Bone marrow (tissue), 2 donors: ENCODE measurements around the gene BBX.
"Not testable (repeated sequence)": the region's sequence is repeated elsewhere in the genome, so short reads cannot be mapped to it uniquely, and the experiment has no call there.

Experiments
- DNase-seq, 2 donors: peaks; one replicate each; lab custom pipeline; 2025; lab: John Stamatoyannopoulos, UW

The BBX gene

GRCh38 chr3:107542665-107543064 is 19.9 kb downstream of the BBX start:
- DNase-seq, result no peak

DNA sequence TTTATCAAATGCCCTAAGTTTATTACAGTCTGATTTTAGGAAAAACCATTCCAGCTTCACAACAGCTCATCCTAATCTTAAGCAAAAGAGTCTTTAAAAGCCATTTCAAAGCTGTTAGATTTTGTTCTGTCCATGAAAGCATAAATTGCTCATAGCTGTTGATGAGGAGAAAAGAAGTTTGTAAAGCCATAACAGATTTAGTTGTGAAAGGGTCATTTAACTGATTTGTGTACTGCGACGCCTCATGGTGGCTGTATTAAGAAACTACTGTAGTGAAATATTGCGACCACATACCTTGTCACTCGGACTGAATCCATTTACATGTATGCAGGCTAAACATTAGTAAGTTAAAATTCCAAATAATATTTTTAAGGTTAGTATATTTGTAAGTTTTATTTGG is 20.9 kb downstream of the BBX start:
- no peak for DNase-seq

DNA sequence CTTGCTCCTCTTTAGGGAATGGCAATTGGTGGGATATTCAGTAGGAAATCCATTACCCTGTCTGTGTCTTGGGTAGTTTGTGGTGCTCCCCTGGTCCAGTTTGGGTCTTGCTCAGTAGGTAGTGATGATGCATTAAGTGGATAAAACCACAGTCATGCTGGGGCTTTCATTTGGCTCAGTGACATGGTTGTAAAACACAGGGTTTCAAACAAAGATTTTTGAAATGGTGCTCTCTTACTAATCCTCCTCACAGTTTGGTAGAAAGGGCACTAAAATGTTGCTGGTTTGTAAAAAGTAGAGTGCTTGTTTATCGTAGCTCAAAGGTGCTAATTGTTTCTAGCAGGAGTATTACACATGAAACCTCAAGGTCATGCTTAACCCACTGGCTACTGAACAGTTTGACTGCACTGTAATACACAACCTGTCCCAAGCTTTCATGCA is 22.9 kb downstream of the BBX start:
- no peak for DNase-seq

- no peak for DNase-seq
Measured at GRCh38 chr3:107548601-107549000, 25.8 kb downstream of the BBX start.

DNA sequence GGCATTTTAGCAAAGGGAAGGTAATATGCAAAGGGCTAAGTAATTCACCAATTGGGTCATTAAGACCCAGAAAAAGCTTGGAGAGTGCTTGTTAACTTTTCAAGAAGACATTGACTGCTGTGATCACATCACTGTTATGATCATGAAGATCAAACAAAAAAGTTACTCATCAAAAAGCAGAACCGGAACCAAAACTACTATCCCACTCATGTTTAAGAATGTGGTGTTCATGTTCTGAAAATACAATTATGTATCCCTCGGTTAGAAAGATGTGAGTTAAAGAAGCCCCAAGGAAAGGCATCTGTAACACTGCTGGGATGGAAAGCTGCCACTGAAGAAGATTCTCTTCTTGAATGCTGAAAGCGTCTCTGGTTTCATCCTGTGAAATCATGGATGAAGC is 32.6 kb downstream of the BBX start:
- DNase-seq, result no peak

DNA sequence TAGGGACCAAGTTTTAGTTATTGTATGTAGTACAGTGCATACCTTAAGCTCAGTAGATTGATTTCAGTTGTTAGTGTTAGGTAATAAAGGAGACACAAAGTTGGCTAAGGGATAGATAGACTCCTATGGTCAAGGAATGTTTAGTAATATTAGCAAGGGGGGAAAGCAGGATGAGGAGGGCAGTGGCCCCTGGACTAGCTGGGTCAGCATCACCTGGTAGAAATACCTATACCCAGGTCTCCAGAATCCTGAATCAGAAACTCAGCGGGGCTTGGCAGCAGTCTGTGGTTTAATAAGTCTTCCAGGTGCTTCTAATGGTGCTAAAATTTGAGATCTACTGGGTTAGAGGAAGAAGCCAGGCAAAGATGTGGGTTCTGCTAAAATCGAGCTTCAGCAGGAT is 35.0 kb downstream of the BBX start:
- DNase-seq, result no peak

DNA sequence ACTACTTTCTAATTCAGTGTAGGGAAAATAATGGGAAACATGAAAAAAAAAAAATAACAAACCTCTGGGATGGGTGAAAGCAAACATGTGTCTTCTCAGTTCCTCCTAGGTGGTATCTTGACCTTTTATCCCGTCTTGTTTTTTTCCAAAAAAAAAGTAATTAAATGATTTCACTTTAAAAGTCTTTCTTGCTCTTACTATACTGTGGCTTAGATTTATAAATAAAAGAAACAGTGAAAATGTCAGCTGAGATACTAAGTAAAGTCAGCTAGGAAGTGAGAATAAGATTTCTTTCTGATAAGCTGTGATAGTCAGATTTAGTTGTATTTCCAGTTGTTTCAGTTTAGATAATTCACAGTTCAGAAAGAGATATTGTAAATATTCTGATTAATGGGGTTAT is 37.4 kb downstream of the BBX start:
- no peak for DNase-seq

- DNase-seq, result no peak
Measured at GRCh38 chr3:107561980-107562379, 39.2 kb downstream of the BBX start.

DNA sequence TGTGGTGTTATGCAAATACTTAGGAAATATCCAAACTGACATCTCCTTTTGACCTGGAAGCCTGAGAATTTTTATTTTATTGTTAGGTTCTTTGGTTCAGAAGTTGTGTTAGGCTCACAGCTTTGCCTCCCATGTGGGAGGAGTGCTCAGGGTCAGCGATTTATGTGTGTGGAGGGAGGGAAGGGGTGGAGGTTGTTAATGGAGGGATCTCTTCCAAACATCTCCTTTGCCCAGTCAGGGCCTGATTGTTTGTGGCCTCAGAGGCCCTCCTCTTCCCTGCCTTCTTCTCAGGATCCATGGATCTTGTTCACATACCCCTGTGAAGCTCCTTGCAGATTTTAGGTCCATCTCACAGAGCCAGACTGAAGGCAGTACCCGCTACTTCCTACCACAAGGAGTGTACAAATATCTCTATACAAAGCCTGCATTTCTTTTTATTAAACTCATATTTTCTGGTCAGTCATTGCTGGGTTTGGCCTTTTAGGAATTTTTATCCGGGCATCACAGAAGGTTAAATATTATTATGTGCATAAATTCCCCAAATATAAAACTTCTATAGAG is 40.3 kb downstream of the BBX start:
- DNase-seq, result no peak

- not testable (repeated sequence) for DNase-seq
Measured at GRCh38 chr3:107565244-107565643, 42.5 kb downstream of the BBX start.

DNA sequence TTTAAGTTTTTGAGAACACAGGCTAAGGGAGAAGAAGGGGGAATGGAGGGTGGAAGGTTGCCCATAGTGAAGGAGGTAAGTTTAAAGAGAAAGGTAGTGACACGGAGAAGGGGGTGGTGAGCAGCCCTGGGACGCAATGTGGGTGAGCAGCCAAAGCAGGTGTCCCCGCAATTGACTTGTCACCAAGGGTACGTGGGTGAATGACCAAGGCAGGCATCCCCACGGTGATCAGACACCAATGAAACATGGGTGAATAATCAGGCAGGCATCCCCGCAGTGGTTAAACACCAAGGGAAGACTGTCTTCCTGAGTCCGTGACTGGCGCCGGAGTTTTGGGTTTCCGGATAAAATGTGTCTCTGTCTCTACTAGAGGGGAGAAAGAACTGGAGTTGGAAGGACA is 48.3 kb downstream of the BBX start:
- DNase-seq, result not testable (repeated sequence)

DNA sequence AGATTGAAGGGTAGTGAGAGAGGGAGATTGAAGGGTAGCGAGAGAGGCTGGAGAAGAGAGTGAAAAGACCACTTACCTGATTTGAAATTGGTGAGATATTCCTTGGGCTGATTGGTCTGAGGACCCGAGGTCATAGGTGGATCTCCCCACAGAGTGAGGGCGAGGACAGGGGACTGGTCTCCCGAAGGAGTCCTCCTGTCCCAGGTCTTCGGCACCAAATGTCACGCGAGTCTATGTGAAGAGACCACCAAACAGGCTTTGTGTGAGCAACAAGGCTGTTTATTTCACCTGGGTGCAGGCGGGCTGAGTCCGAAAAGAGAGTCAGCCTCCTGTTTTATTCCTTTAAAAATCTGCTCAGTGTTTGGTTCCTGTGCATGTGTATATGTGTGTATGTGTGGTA is 48.7 kb downstream of the BBX start:
- not testable (repeated sequence) for DNase-seq

- DNase-seq, result peak in 1 of 2 donors; percentile 2
Measured at GRCh38 chr3:107574650-107575049, 51.9 kb downstream of the BBX start.

- DNase-seq, result no peak
Measured at GRCh38 chr3:107578091-107578490, 55.3 kb downstream of the BBX start.

DNA sequence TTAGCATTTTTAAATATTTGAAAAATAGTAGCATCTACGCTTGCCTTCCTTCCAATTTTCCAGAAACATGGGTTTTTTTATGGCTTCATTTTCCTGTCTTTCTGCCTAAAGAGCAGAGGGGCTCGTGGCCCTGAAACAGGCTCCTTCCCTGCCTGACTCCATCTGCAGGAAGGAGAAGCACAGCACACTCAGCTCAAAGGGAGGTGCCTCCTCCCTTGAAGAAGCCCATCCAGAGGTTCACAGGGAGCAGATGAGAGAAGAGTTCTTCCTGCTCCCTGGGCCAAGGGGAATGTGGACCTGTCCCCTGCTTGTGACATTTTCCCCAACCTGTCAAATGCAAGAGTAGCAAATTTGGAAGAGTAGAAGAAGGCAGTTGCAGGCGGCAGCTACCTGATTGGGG is 55.8 kb downstream of the BBX start:
- no peak for DNase-seq

DNA sequence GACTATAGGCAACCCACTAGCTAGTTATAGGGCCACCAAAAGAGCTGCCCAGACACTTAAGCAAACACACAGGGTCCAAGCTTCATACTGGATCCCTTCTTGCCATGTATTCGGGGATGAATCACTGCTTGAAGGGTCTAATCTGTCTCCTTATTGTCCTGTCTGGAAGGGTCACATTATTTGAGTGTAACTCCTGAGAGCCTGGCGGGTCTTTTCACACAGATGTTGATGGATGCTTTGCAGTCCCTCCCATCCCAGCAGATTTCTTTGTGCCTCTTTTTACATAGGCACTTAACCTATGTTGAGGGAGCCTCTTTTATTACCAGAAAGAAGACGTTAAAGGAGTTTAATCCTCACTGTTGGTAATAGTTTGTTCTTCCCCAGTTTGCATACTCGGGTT is 56.6 kb downstream of the BBX start:
- no peak for DNase-seq

DNA sequence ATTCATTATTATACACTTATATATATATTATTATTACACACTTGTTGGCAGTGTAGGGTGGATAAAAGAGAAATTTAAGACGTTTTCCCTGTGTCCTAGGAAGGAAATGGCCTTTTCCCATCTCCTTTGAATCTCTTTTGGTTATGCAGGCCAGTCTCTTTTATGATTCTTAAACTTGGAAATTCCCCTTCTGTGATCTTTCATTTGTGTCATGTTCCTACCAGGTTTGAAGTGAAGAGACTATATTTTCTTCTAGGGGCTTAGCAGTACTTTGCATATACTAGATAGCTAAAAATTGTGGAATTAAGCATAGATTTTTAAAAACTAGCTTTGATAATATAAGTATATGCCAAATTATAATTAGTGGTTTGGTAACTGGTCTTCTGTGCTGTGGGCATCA is 58.5 kb downstream of the BBX start:
- no peak for DNase-seq

DNA sequence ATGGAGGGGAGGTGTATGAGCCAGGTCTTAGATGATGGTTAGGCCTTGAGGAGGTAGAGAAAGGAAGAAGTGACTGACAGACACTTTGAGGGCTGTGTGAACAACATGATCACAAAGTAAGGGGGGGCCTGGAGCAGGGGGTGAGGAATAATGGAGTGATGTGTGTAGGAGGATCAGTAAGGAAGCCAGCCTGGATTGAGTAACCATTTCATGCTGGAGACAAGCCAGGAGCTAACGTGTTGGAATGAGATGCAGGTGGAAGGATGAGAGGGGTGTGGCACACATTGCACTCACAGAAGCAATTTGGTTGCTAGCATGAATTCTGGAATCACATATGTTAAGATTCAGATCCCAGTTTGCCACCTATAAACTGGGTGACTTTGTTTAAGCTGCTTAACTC is 65.5 kb downstream of the BBX start:
- no peak for DNase-seq

DNA sequence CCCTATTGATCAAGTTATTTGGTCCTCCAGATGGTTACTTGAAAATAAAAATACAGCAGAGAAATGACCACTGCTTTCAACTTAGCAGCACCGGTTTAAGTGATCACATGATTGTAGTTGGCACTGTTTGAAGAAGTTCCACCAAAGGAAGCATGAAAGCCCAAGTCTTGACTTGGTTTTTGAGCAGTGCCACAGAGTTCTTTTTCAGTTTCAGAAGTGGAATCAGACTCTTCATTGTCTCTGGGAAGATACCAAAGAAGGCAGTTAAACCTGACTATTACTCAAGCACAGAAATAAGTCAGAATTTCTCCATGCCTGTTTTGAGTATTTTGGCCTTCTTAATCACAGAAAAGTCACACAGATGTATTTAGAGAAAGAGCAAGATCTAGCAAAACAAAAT is 66.7 kb downstream of the BBX start:
- DNase-seq, result no peak

- DNase-seq, result no peak
Measured at GRCh38 chr3:107590786-107591185, 68.0 kb downstream of the BBX start.

DNA sequence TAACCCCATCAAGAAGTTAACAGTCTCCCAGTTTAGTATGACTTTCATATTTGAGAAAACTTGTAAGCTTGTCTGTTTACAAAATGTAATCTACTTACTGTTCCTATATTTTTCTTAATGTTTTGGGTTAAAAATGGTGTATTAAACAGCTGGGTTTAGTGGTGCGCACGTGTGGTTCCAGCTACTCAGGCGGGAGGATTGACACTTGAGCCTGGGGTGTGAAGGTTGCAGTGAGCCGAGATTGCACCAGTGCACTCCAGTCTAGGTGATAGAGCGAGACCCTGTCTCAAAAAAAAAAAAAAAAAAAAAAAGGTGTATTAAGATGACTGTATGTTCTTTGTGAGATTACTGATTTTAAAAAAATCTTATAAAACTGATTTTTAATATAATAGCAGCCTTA is 69.3 kb downstream of the BBX start:
- DNase-seq, result no peak

- no peak for DNase-seq
Measured at GRCh38 chr3:107594870-107595269, 72.1 kb downstream of the BBX start.

- no peak for DNase-seq
Measured at GRCh38 chr3:107596639-107597038, 73.9 kb downstream of the BBX start.

DNA sequence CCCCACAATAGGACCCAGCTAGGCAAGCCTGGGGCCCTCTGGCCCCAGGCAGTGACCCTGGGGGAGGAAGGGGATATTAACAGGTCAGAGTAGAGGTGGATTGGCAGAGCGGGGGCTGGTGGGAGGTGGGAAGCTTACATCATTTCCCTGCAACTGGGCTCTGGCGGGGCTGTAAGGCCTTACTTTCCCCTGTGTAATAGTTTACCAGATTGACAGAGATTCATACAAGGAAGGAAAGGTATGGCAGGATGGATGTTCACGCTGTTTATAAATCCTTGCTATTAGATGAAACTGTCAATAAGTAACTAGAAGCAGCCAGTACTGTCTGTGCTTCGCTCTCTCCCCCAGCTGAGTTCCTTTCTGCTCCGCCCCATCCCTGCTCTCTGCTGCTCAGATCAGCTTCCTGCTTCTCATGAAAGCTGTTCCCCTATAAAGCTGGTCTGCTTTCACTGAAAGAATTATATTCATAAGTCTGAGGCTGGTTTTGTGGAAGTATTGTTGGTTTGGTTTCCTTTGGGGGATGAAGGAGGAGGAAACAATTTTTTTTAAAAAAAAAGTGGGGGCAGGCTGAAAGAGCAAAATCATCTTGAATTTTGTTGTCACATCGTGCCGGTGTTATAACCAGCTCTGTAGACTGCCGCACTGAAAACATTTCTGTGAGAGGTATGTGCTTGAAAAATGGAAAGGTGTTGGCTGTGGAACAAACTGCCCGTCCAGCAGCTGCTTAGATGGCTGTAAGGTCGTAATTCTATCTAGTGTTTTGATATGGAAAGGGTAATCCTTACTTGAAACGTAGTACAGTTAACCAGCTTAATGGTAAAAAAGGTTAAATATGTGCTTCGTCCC is 76.4 kb downstream of the BBX start:
- peak in 1 of 2 donors; percentile 70 for DNase-seq
